DND-41 (cell line): Measurements from ENCODE around the gene LRRC8D.
"Not testable (repeated sequence)": the region's sequence is repeated elsewhere in the genome, so short reads cannot be mapped to it uniquely, and the experiment has no call there.

ENCODE experiments used
- ATAC-seq: fragments of 200-7000 bp; cut with Tn5 transposase; 3 replicates; pipeline ENCODE4 v1.9.1; 2021; ENCODE audit warnings: low read depth; ENCODE audit not compliant: insufficient read depth
- DNase-seq: peaks from one replicate; pipeline ENCODE4 v3.0.0-alpha.2; 2020
- H2AFZ ChIP-seq: 2 replicates; pipeline ENCODE4 v1.6.0; 2012; ENCODE audit warnings: low read depth, low read length
- H3K27ac ChIP-seq: 2 replicates; pipeline ENCODE4 v1.5.1; 2012; ENCODE audit warnings: low read length, inconsistent platforms
- H3K27me3 ChIP-seq: fragments of 200-600 bp; sonication (generic); 2 replicates; pipeline ENCODE4 v1.6.0; 2012; ENCODE audit warnings: low read length, mild to moderate bottlenecking, inconsistent platforms; ENCODE audit not compliant: insufficient read depth, poor library complexity
- H3K36me3 ChIP-seq: 2 replicates; pipeline ENCODE4 v1.5.1; 2012; ENCODE audit warnings: low read length, inconsistent platforms; ENCODE audit not compliant: insufficient read depth
- H3K4me1 ChIP-seq: 2 replicates; pipeline ENCODE4 v1.5.1; 2012; ENCODE audit warnings: mild to moderate bottlenecking, low read length; ENCODE audit not compliant: insufficient read depth
- H3K4me2 ChIP-seq: 2 replicates; pipeline ENCODE4 v1.6.0; 2012; ENCODE audit warnings: mild to moderate bottlenecking, moderate library complexity, low read length, inconsistent platforms; ENCODE audit not compliant: insufficient read depth
- H3K4me3 ChIP-seq, 2 experiments: fragments of 200-600 bp in 1 of 2; shearing (Covaris generic) in 1 of 2; 2 replicates each; pipeline ENCODE4 v1.5.1; 2012 to 2016; ENCODE audit warnings: inconsistent platforms in 2 of 2, low read length in 2 of 2, mild to moderate bottlenecking in 2 of 2, low read depth in 1 of 2, moderate library complexity in 1 of 2
- H3K79me2 ChIP-seq: 2 replicates; pipeline ENCODE4 v1.6.0; 2012; ENCODE audit warnings: low read length, inconsistent platforms; ENCODE audit not compliant: insufficient read depth
- H3K9ac ChIP-seq: 2 replicates; pipeline ENCODE4 v1.6.0; 2012; ENCODE audit warnings: low read depth, mild to moderate bottlenecking, inconsistent platforms, low read length, moderate library complexity
- H3K9me3 ChIP-seq: 2 replicates; pipeline ENCODE4 v1.5.1; 2012; ENCODE audit warnings: low read length, moderate library complexity, mild to moderate bottlenecking, inconsistent platforms; ENCODE audit not compliant: insufficient read depth, severe bottlenecking
- H4K20me1 ChIP-seq: 2 replicates; pipeline ENCODE4 v1.6.0; 2012; ENCODE audit warnings: low read length; ENCODE audit not compliant: insufficient read depth
- CTCF ChIP-seq: IDR thresholded peaks from 2 replicates; pipeline ENCODE4 v1.5.1; 2012; ENCODE audit warnings: borderline replicate concordance, low read length, moderate library complexity, mild to moderate bottlenecking; ENCODE audit not compliant: poor library complexity, severe bottlenecking; ENCODE audit errors: extremely low read depth
- EZH2 ChIP-seq: IDR thresholded peaks from 3 replicates; pipeline ENCODE4 v1.6.1; 2012; ENCODE audit warnings: borderline replicate concordance, low read depth, mild to moderate bottlenecking, moderate library complexity, low read length, inconsistent platforms; ENCODE audit not compliant: severe bottlenecking

LRRC8D gene

GRCh38 chr1:89919174-89919573 is 98.3 kb downstream of the LRRC8D start:
- Histone ChIP-seq H3K27ac (no peak overlapping the region), H3K79me2 (peaks cover 19% of the 10 kb centered on the region), H3K27me3 (no peaks in the 10 kb centered on the region), H3K9ac (no peak overlapping the region), H3K9me3 (no peaks in the 10 kb centered on the region), H3K36me3 (peaks cover 10% of the 10 kb centered on the region), H3K4me2 (no peak overlapping the region), H3K4me3 (no peak overlapping the region), H3K4me1 (no peaks in the 10 kb centered on the region), H4K20me1 (0 out of 2 replicates have a peak, but pooled peaks cover 4% of the 10 kb centered on the region), H2AFZ (no peak overlapping the region)
- ATAC-seq (no peak), DNase-seq (no peak)
- no peak for TF ChIP-seq EZH2
- TF ChIP-seq CTCF: no peak

DNA sequence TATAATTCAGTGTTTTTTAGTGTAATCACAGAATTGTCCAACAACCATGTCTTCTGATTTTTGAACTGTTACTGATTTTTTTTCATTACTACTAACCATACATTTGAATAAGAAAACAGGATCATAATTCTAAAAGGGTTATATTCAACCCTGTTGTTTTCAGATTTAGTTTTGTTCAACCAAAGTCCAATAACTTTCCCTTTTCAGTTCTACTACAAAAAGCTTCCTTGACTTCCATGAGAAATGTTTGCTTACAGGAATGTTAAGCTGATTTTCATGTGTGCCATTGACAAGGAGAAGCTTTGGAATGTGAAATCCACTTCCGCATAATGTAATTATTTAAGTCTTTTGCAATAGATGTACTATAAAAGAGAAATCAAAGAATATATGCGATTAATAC is 102.1 kb downstream of the LRRC8D start:
- Histone ChIP-seq H3K79me2 (0 out of 2 replicates have a peak, but pooled peaks cover 2% of the 10 kb centered on the region), H3K4me3 (no peak overlapping the region), H3K9me3 (no peaks in the 10 kb centered on the region), H3K27me3 (no peaks in the 10 kb centered on the region), H3K36me3 (peaks cover 10% of the 10 kb centered on the region), H4K20me1 (0 out of 2 replicates have a peak, but pooled peaks cover 4% of the 10 kb centered on the region), H3K27ac (no peak overlapping the region), H2AFZ (no peak overlapping the region), H3K4me2 (no peak overlapping the region), H3K4me1 (no peaks in the 10 kb centered on the region), H3K9ac (no peak overlapping the region)
- TF ChIP-seq CTCF (no peak), EZH2 (no peak)
- ATAC-seq (no peak), DNase-seq (no peak)

- H3K36me3 ChIP-seq: peaks cover 10% of the 10 kb centered on the region
- no peaks in the 10 kb centered on the region for H3K9me3 ChIP-seq
- no peak overlapping the region for H2AFZ ChIP-seq
- H4K20me1 ChIP-seq: no peaks in the 10 kb centered on the region
- DNase-seq: no peak
- 0 out of 2 replicates have a peak, but pooled peaks cover 2% of the 10 kb centered on the region for H3K79me2 ChIP-seq
- H3K4me1 ChIP-seq: no peaks in the 10 kb centered on the region
- no peak for ATAC-seq
- TF ChIP-seq EZH2 (no peak), CTCF (no peak)
- no peak overlapping the region for H3K4me3 ChIP-seq
- H3K27me3 ChIP-seq: no peaks in the 10 kb centered on the region
- no peak overlapping the region for H3K4me2 ChIP-seq
- H3K9ac ChIP-seq: no peak overlapping the region
- H3K27ac ChIP-seq: no peak overlapping the region
Observed at GRCh38 chr1:89923517-89923916, 102.7 kb downstream of the LRRC8D start.

- not testable (repeated sequence) for H3K4me2 ChIP-seq, H3K4me1 ChIP-seq, H3K27me3 ChIP-seq, H3K79me2 ChIP-seq, H3K9ac ChIP-seq, H3K27ac ChIP-seq, H2AFZ ChIP-seq, H4K20me1 ChIP-seq, ATAC-seq, H3K4me3 ChIP-seq, DNase-seq, H3K9me3 ChIP-seq
- H3K36me3 ChIP-seq: peaks cover 10% of the 10 kb centered on the region
Observed at GRCh38 chr1:89924075-89924474, 103.2 kb downstream of the LRRC8D start.
